ENCODE results near the gene CDYL2.

The CDYL2 gene

GRCh38 chr16:80703131-80704071, 101.0 kb downstream of the CDYL2 start:
- DNase-seq = no peak

GRCh38 chr16:80702696-80703095, 101.7 kb downstream of the CDYL2 start:
- no peak for DNase-seq

GRCh38 chr16:80700558-80700957, 103.8 kb downstream of the CDYL2 start:
- no peak for DNase-seq

- no peak for DNase-seq
These were observed 109.4 kb downstream of the CDYL2 start for GRCh38 chr16:80695020-80695419.

GRCh38 chr16:80693553-80693952, 110.8 kb downstream of the CDYL2 start:
- no peak for DNase-seq

GRCh38 chr16:80692270-80692669, 112.1 kb downstream of the CDYL2 start:
- DNase-seq = no peak

- DNase-seq = no peak
These were observed 113.2 kb downstream of the CDYL2 start for GRCh38 chr16:80691111-80691741.

- DNase-seq = no peak
These were observed 114.9 kb downstream of the CDYL2 start for GRCh38 chr16:80689487-80689886.

- DNase-seq = no peak
These were observed 116.8 kb downstream of the CDYL2 start for GRCh38 chr16:80687606-80688005.

GRCh38 chr16:80684906-80685305, 119.5 kb downstream of the CDYL2 start:
- no peak for DNase-seq

GRCh38 chr16:80684136-80684765, 120.1 kb downstream of the CDYL2 start:
- DNase-seq = no peak

- DNase-seq = no peak
These were observed 120.8 kb downstream of the CDYL2 start for GRCh38 chr16:80683646-80684045.

GRCh38 chr16:80682421-80683070, 121.9 kb downstream of the CDYL2 start:
- no peak for DNase-seq

- DNase-seq = no peak
These were observed 123.0 kb downstream of the CDYL2 start for GRCh38 chr16:80681436-80681835.

- DNase-seq = no peak
These were observed 123.6 kb downstream of the CDYL2 start for GRCh38 chr16:80680839-80681238.

GRCh38 chr16:80680046-80680445, 124.4 kb downstream of the CDYL2 start:
- no peak for DNase-seq

- DNase-seq = no peak
These were observed 129.5 kb downstream of the CDYL2 start for GRCh38 chr16:80674884-80675283.

- DNase-seq = no peak
These were observed 132.0 kb downstream of the CDYL2 start for GRCh38 chr16:80672379-80672778.

- DNase-seq = no peak
These were observed 133.0 kb downstream of the CDYL2 start for GRCh38 chr16:80671281-80671849.

- no peak for DNase-seq
These were observed 134.1 kb downstream of the CDYL2 start for GRCh38 chr16:80670170-80670865.

GRCh38 chr16:80669673-80670072, 134.7 kb downstream of the CDYL2 start:
- no peak for DNase-seq

GRCh38 chr16:80667925-80668324, 136.5 kb downstream of the CDYL2 start:
- no peak for DNase-seq
